Testis (tissue), 3 donors: ENCODE measurements around the gene ITPK1. TPM values are rescaled to one million over a fixed set of nuclear protein-coding genes. Genes with fewer than 3 reads are reported as not detected.

Experiments used
- DNase-seq: peaks from one replicate; pipeline ENCODE4 v3.0.0-alpha.2; 2019
- H3K27ac ChIP-seq, 2 donors: fragments of 200-600 bp; sonication (generic); one replicate each; pipeline ENCODE4 v1.5.1; 2019
- H3K27me3 ChIP-seq: fragments of 200-600 bp; sonication (generic); one replicate; pipeline ENCODE4 v1.5.1; 2019
- H3K36me3 ChIP-seq: fragments of 200-600 bp; sonication (generic); one replicate; pipeline ENCODE4 v1.5.1; 2017; ENCODE audit warnings: low read depth; ENCODE audit errors: missing control alignments
- H3K4me1 ChIP-seq: fragments of 200-600 bp; sonication (generic); one replicate; pipeline ENCODE4 v1.5.1; 2019
- H3K4me3 ChIP-seq, 2 donors: fragments of 200-600 bp; sonication (generic); one replicate each; pipeline ENCODE4 v1.5.1; 2017 to 2019
- H3K9me3 ChIP-seq: fragments of 200-600 bp; sonication (generic); one replicate; pipeline ENCODE4 v1.5.1; 2017
- CTCF ChIP-seq, 3 experiments: fragments of 450-650 bp in 2 of 3; fragments of 200-600 bp in 1 of 3; sonication (generic) in 1 of 3; IDR thresholded peaks; one replicate each; pipeline ENCODE4 v1.5.1; 2016 to 2019; ENCODE audit warnings: antibody characterized with exemption in 3 of 3, mild to moderate bottlenecking in 2 of 3, moderate library complexity in 1 of 3
- POLR2A ChIP-seq: fragments of 450-650 bp; IDR thresholded peaks from one replicate; pipeline ENCODE4 v1.6.1; 2017; ENCODE audit warnings: antibody characterized with exemption, mild to moderate bottlenecking, moderate library complexity
- WGBS, 2 donors: methylation state at CpG; one replicate each; pipeline ENCODE4 v1.1.5; 2018; 5-methylcytosine and 5-hydroxymethylcytosine counted together
- intact Hi-C: fragments of 100-400 bp; cut with DNase I; formaldehyde crosslinking; loops from one replicate; pipeline ENCODE4 v1.15.1; 2023; ENCODE audit warnings: low total_unique reads
- polyA plus RNA-seq: library from polyadenylated mRNA; stranded (reverse); fragments of 350-450 nt; fragmentation: Illumina TruSeq; extraction: RNeasy Lipid Tissue Mini Kit (QIAGEN cat#74804); gene quantifications from one replicate; pipeline ENCODE4 v1.2.3, GENCODE V29; 2014; ENCODE audit warnings: low read depth, low replicate concordance; ENCODE audit not compliant: insufficient read depth
- total RNA-seq, 2 donors: library from RNA; depleted of rRNA; stranded (reverse); fragments of >200 nt; gene quantifications; one replicate each; pipeline ENCODE4 v1.2.3, GENCODE V29; 2016

The ITPK1 gene
- total and polyA plus RNA-seq, 3 donors from 2014 or later: 78.3 to 92.5 (median 90.6) TPM

GRCh38 chr14:92942576-92942975, 173.1 kb downstream of the ITPK1 start:
- no peak overlapping the region for H3K27ac ChIP-seq
- intact Hi-C loops: no loop called here

GRCh38 chr14:92942136-92942535, 173.6 kb downstream of the ITPK1 start:
- no peak overlapping the region for H3K4me3 ChIP-seq
- peaks cover 19% of the 10 kb centered on the region for H3K4me1 ChIP-seq
- intact Hi-C loops: no loop called here
- H3K27me3 ChIP-seq: no peaks in the 10 kb centered on the region
- H3K36me3 ChIP-seq: no peaks in the 10 kb centered on the region
- no peak overlapping the region for H3K27ac ChIP-seq
- no peak for DNase-seq
- H3K9me3 ChIP-seq: no peaks in the 10 kb centered on the region
- TF ChIP-seq CTCF (IDR thresholded peaks at IDR 0.05): no peak
- TF ChIP-seq POLR2A: no peak
- WGBS, 2 donors: 87 to 97% methylated on average over 4 to 5 of the region's 5 CpGs

More at GRCh38 chr14:92942576-92942975, 173.1 kb downstream of the ITPK1 start:
- Histone ChIP-seq H3K27me3 (no peaks in the 10 kb centered on the region), H3K4me1 (peaks cover 23% of the 10 kb centered on the region), H3K4me3 (no peak overlapping the region), H3K36me3 (no peaks in the 10 kb centered on the region), H3K9me3 (no peaks in the 10 kb centered on the region)
- DNase-seq: no peak
- no peak for TF ChIP-seq CTCF (IDR thresholded peaks at IDR 0.05)
- TF ChIP-seq POLR2A: no peak
- 91 to 92% methylated on average over 6 to 8 of the region's 8 CpGs for WGBS, 2 donors

GRCh38 chr14:92941531-92941930, 174.2 kb downstream of the ITPK1 start:
- DNase-seq: no peak
- WGBS, 2 donors: 92 to 96% methylated on average over 20 to 30 of the region's 30 CpGs
- no peaks in the 10 kb centered on the region for H3K27me3 ChIP-seq
- H3K36me3 ChIP-seq: no peaks in the 10 kb centered on the region
- intact Hi-C loops: no loop called here
- H3K9me3 ChIP-seq: no peaks in the 10 kb centered on the region
- H3K4me1 ChIP-seq: peaks cover 13% of the 10 kb centered on the region
- no peak overlapping the region for H3K4me3 ChIP-seq
- no peak overlapping the region for H3K27ac ChIP-seq
- TF ChIP-seq POLR2A (no peak), CTCF (IDR thresholded peaks at IDR 0.05) (no peak)

GRCh38 chr14:92940543-92940942, 175.2 kb downstream of the ITPK1 start:
- intact Hi-C loops: no loop called here
- Histone ChIP-seq H3K27ac (no peak overlapping the region), H3K4me3 (no peak overlapping the region), H3K9me3 (no peaks in the 10 kb centered on the region), H3K27me3 (no peaks in the 10 kb centered on the region), H3K36me3 (no peaks in the 10 kb centered on the region), H3K4me1 (peaks cover 6% of the 10 kb centered on the region)
- no peak for DNase-seq
- TF ChIP-seq CTCF (IDR thresholded peaks at IDR 0.05) (no peak), POLR2A (no peak)
- 84 to 100% methylated on average over 3 to 11 of the region's 11 CpGs for WGBS, 2 donors

GRCh38 chr14:92939699-92940098, 176.0 kb downstream of the ITPK1 start:
- H3K27ac ChIP-seq: no peak overlapping the region
- intact Hi-C loops: no loop called here
- no peak for DNase-seq
- peaks cover 6% of the 10 kb centered on the region for H3K4me1 ChIP-seq
- 78 to 81% methylated on average over 12 of the region's 12 CpGs for WGBS, 2 donors
- H3K27me3 ChIP-seq: no peaks in the 10 kb centered on the region
- TF ChIP-seq CTCF (IDR thresholded peaks at IDR 0.05) (no peak), POLR2A (no peak)
- H3K4me3 ChIP-seq: no peak overlapping the region
- no peaks in the 10 kb centered on the region for H3K9me3 ChIP-seq
- no peaks in the 10 kb centered on the region for H3K36me3 ChIP-seq
